ENCODE results near the gene MAGI2.

MAGI2 gene

GRCh38 chr7:79412915-79413314, 40.6 kb downstream of the MAGI2 start:
- no peaks in the 10 kb centered on the region for H3K27me3 Mint-ChIP-seq
- no peaks in the 10 kb centered on the region for H3K4me1 Mint-ChIP-seq
- H3K27ac Mint-ChIP-seq = no peak overlapping the region
- H3K9me3 Mint-ChIP-seq = no peaks in the 10 kb centered on the region
- H3K4me3 Mint-ChIP-seq = no peak overlapping the region
- no peaks in the 10 kb centered on the region for H3K36me3 Mint-ChIP-seq

- no peaks in the 10 kb centered on the region for H3K4me1 Mint-ChIP-seq
- no peaks in the 10 kb centered on the region for H3K27me3 Mint-ChIP-seq
- no peaks in the 10 kb centered on the region for H3K9me3 Mint-ChIP-seq
- no peaks in the 10 kb centered on the region for H3K36me3 Mint-ChIP-seq
- H3K4me3 Mint-ChIP-seq = no peak overlapping the region
- H3K27ac Mint-ChIP-seq = no peak overlapping the region
These were observed 41.0 kb downstream of the MAGI2 start for GRCh38 chr7:79412438-79412837.

- Mint-ChIP-seq H3K9me3 (no peaks in the 10 kb centered on the region), H3K27me3 (no peaks in the 10 kb centered on the region), H3K4me3 (no peak overlapping the region), H3K36me3 (no peaks in the 10 kb centered on the region), H3K27ac (no peak overlapping the region), H3K4me1 (no peaks in the 10 kb centered on the region)
These were observed 43.1 kb downstream of the MAGI2 start for GRCh38 chr7:79410345-79410744.

GRCh38 chr7:79407351-79407750, 46.1 kb downstream of the MAGI2 start:
- Mint-ChIP-seq H3K36me3 (no peaks in the 10 kb centered on the region), H3K9me3 (no peaks in the 10 kb centered on the region), H3K4me3 (no peak overlapping the region), H3K4me1 (no peaks in the 10 kb centered on the region), H3K27ac (no peak overlapping the region), H3K27me3 (no peaks in the 10 kb centered on the region)

GRCh38 chr7:79406371-79406770, 47.1 kb downstream of the MAGI2 start:
- H3K27me3 Mint-ChIP-seq = no peaks in the 10 kb centered on the region
- no peaks in the 10 kb centered on the region for H3K9me3 Mint-ChIP-seq
- no peaks in the 10 kb centered on the region for H3K4me1 Mint-ChIP-seq
- H3K4me3 Mint-ChIP-seq = no peak overlapping the region
- H3K27ac Mint-ChIP-seq = no peak overlapping the region
- no peaks in the 10 kb centered on the region for H3K36me3 Mint-ChIP-seq

GRCh38 chr7:79405368-79405767, 48.1 kb downstream of the MAGI2 start:
- Mint-ChIP-seq H3K36me3 (no peaks in the 10 kb centered on the region), H3K4me1 (no peaks in the 10 kb centered on the region), H3K27ac (no peak overlapping the region), H3K27me3 (no peaks in the 10 kb centered on the region), H3K4me3 (no peak overlapping the region), H3K9me3 (no peaks in the 10 kb centered on the region)

- Mint-ChIP-seq H3K4me1 (no peaks in the 10 kb centered on the region), H3K9me3 (no peaks in the 10 kb centered on the region), H3K27me3 (no peaks in the 10 kb centered on the region), H3K27ac (no peak overlapping the region), H3K36me3 (no peaks in the 10 kb centered on the region), H3K4me3 (no peak overlapping the region)
These were observed 49.6 kb downstream of the MAGI2 start for GRCh38 chr7:79403879-79404278.

GRCh38 chr7:79403451-79403850, 50.0 kb downstream of the MAGI2 start:
- H3K36me3 Mint-ChIP-seq = no peaks in the 10 kb centered on the region
- H3K9me3 Mint-ChIP-seq = no peaks in the 10 kb centered on the region
- no peak overlapping the region for H3K27ac Mint-ChIP-seq
- no peak overlapping the region for H3K4me3 Mint-ChIP-seq
- H3K4me1 Mint-ChIP-seq = no peaks in the 10 kb centered on the region
- H3K27me3 Mint-ChIP-seq = no peaks in the 10 kb centered on the region

GRCh38 chr7:79401254-79401653, 52.2 kb downstream of the MAGI2 start:
- Mint-ChIP-seq H3K36me3 (no peaks in the 10 kb centered on the region), H3K27ac (no peak overlapping the region), H3K27me3 (no peaks in the 10 kb centered on the region), H3K4me3 (no peak overlapping the region), H3K9me3 (no peaks in the 10 kb centered on the region), H3K4me1 (no peaks in the 10 kb centered on the region)

- Mint-ChIP-seq H3K9me3 (no peaks in the 10 kb centered on the region), H3K27me3 (no peaks in the 10 kb centered on the region), H3K4me3 (no peak overlapping the region), H3K36me3 (no peaks in the 10 kb centered on the region), H3K4me1 (no peaks in the 10 kb centered on the region), H3K27ac (no peak overlapping the region)
These were observed 53.2 kb downstream of the MAGI2 start for GRCh38 chr7:79400222-79400621.

GRCh38 chr7:79398138-79398749, 55.2 kb downstream of the MAGI2 start:
- H3K27me3 Mint-ChIP-seq = no peaks in the 10 kb centered on the region
- no peaks in the 10 kb centered on the region for H3K36me3 Mint-ChIP-seq
- no peaks in the 10 kb centered on the region for H3K4me1 Mint-ChIP-seq
- H3K27ac Mint-ChIP-seq = no peak overlapping the region
- H3K9me3 Mint-ChIP-seq = no peaks in the 10 kb centered on the region
- H3K4me3 Mint-ChIP-seq = no peak overlapping the region

GRCh38 chr7:79386688-79387422, 66.6 kb downstream of the MAGI2 start:
- H3K27ac Mint-ChIP-seq = no peak overlapping the region
- no peaks in the 10 kb centered on the region for H3K4me1 Mint-ChIP-seq
- no peaks in the 10 kb centered on the region for H3K9me3 Mint-ChIP-seq
- no peaks in the 10 kb centered on the region for H3K36me3 Mint-ChIP-seq
- no peaks in the 10 kb centered on the region for H3K27me3 Mint-ChIP-seq
- no peak overlapping the region for H3K4me3 Mint-ChIP-seq

GRCh38 chr7:79381921-79382320, 71.5 kb downstream of the MAGI2 start:
- Mint-ChIP-seq H3K27me3 (no peaks in the 10 kb centered on the region), H3K27ac (no peak overlapping the region), H3K4me3 (no peak overlapping the region), H3K9me3 (no peaks in the 10 kb centered on the region), H3K36me3 (no peaks in the 10 kb centered on the region), H3K4me1 (no peaks in the 10 kb centered on the region)

GRCh38 chr7:79377097-79377496, 76.4 kb downstream of the MAGI2 start:
- Mint-ChIP-seq H3K4me1 (no peaks in the 10 kb centered on the region), H3K27me3 (no peaks in the 10 kb centered on the region), H3K27ac (no peak overlapping the region), H3K4me3 (no peak overlapping the region), H3K36me3 (no peaks in the 10 kb centered on the region), H3K9me3 (no peaks in the 10 kb centered on the region)

GRCh38 chr7:79376299-79377025, 77.0 kb downstream of the MAGI2 start:
- H3K27me3 Mint-ChIP-seq = no peaks in the 10 kb centered on the region
- no peak overlapping the region for H3K27ac Mint-ChIP-seq
- no peak overlapping the region for H3K4me3 Mint-ChIP-seq
- H3K9me3 Mint-ChIP-seq = no peaks in the 10 kb centered on the region
- H3K4me1 Mint-ChIP-seq = no peaks in the 10 kb centered on the region
- no peaks in the 10 kb centered on the region for H3K36me3 Mint-ChIP-seq

GRCh38 chr7:79361214-79361613, 92.3 kb downstream of the MAGI2 start:
- H3K9me3 Mint-ChIP-seq = peaks cover 9% of the 10 kb centered on the region
- H3K36me3 Mint-ChIP-seq = no peaks in the 10 kb centered on the region
- no peak overlapping the region for H3K4me3 Mint-ChIP-seq
- H3K4me1 Mint-ChIP-seq = no peaks in the 10 kb centered on the region
- H3K27ac Mint-ChIP-seq = no peak overlapping the region
- H3K27me3 Mint-ChIP-seq = no peaks in the 10 kb centered on the region

Data from activated naive CD4-positive, alpha-beta T cell treated with anti-CD3 and anti-CD28 coated beads, Interleukin-2, amount 50 U/mL, for 24 hours (primary cell).